DMS53 treated with DMSO at 0.1 percent for 48 hours (cell line): Measurements from ENCODE around the gene DIS3L2.
"Not testable (repeated sequence)": the region's sequence is repeated elsewhere in the genome, so short reads cannot be mapped to it uniquely, and the experiment has no call there.

ENCODE experiments used
- DNase-seq: peaks from one replicate; lab custom pipeline; 2025; ENCODE audit not compliant: unreplicated experiment; lab: John Stamatoyannopoulos, UW

Gene DIS3L2

GRCh38 chr2:232288489-232289030 lies 327.0 kb downstream of the DIS3L2 start:
- no peak for DNase-seq

DNA sequence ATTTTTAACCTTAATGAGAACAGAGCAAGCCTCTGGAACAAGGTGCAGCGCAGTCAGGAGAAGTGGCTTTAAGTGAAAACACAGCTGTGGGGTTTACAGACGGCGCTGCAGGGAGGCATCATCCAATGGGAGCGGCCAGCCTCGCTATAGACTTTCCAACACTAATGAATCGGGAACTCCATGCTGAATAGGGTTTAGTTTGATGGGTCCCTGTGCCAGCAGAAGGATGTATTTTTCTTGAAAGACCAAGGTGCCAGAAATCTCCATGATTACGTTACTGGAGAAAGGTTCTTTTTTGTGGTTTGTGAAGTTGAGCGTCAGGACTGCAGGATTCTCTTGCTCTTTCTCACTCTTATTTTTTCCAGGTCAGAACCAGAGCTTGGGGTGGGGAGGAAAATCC lies 329.2 kb downstream of the DIS3L2 start:
- no peak for DNase-seq

- DNase-seq: no peak
Observed at GRCh38 chr2:232291343-232291742, 329.8 kb downstream of the DIS3L2 start.

DNA sequence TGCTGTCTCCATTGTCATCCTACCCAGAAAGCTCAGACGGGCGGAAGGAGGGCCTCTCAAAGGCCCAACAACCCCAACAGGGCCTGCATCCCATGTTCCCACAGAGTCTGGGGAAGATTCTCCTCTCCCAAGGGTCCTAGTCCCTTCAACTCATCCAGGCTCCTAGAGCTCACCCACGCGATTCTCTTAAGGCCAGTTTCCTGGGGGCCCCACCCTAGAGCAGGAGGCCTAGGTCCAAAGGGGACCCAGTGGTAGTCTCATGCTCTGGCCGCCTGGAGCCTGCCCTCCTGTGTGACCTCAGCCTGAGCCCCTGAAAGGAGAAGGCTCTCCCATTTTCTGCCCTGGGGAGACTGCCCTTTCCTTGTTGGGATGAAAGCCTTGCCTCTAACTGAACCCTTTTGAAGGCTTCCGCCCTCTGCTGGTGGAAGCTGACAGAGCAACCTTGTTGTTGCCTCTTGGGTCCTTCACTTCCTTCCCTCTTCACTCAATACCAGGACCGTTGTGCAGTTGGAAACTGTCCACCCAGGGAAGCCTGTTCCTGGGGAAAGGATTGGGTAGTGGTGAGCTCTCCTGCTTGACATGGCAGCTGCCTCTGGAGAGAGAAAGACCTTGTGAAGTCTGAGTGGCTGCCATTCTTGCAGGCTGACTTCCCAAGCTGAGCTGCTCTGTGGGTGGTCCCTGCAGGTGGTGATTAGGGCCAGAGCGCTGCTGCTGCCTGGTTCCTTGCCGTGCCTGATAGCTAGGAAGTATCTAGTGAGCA lies 331.1 kb downstream of the DIS3L2 start:
- DNase-seq: peak; percentile 2

DNA sequence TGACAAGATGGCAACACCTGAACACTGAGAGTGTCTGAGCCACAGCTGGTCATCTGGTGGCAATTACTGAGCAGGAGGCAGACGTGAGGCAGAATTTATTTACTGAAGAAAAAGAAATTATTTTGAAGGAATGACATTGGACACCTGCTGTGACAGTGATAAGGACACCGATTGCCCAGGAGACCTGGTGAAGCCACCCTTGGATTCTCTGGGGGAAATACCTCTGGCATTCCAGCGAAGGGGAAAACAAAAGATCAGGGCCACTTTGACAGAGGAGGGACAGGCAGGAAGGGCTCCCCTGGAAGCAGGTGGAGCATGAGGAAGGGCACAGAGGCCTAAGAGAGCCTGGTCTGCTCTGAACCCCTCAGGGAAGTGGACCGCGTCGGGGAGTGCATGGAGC lies 331.7 kb downstream of the DIS3L2 start:
- no peak for DNase-seq

DNA sequence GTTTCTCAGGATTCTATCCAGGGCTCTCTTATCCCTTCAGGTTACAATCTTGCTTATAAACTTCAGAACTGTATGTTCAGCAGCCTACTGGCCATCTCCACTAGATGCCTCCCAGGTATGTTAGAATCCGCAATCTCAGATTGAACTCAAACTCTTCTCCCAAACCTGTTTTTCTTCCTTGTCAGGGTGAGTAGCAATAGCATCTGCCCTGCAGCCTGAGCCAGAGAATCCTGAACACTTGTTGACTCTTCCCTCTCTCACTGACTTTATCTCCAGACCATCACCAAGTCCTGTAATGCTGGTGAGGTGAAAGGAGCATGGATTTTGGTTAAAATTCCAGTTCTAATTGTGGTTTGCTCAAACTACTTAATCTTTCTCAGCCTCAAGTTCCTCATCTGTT lies 334.5 kb downstream of the DIS3L2 start:
- DNase-seq: no peak

DNA sequence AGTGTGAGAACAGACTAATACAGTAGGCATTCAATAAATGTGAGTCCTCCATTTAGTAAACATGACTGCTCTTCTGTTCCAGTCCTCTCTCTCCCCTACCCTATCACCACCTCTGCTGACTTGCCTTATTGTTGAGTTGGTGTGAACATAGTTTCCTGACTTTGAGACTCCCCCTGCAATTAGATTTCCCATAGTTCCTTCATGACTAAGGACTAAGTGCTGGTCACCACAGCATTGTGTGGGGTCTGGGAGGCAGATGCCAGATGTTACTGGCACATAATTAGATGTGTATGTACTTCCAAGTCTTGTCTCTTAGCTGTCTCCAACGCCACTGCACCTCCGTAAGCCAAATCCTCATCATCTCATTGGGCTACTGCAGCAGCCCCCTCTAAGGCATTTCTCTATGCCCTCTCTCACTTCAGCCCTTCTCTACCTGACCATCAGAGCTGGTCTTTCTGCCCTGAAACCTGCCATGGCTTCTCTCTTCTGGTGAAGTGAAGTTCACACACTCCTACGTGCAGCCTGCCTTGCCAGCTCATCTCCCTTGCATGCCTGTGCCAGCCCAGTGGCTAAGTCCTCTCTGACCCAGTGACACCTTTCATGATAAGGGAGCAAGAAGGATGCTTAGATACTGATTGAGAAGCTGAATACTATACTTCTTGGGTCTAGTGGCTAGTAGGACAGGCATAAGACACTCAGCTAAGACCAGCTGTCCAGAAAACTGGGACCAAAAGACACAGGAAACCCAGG lies 335.4 kb downstream of the DIS3L2 start:
- no peak for DNase-seq

DNA sequence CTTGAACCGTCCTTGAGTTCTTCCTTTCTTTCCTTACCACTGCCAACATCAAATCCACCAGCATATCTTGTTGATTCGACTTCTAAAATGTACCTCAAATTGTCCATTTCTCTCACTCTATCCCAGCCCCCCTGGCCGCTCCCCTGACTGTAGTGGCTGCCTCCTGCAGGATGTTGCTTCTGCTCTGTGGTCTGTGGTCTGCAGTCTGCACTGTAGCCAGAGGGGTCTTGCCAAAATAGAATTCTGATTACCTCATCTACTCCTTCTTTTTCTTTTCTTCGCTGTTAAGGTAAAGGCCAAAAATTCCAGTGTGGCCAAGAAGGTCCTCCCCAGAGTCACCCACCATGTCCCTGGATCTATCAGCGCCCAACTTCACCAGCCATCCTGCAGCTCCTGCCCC lies 337.6 kb downstream of the DIS3L2 start:
- no peak for DNase-seq

DNA sequence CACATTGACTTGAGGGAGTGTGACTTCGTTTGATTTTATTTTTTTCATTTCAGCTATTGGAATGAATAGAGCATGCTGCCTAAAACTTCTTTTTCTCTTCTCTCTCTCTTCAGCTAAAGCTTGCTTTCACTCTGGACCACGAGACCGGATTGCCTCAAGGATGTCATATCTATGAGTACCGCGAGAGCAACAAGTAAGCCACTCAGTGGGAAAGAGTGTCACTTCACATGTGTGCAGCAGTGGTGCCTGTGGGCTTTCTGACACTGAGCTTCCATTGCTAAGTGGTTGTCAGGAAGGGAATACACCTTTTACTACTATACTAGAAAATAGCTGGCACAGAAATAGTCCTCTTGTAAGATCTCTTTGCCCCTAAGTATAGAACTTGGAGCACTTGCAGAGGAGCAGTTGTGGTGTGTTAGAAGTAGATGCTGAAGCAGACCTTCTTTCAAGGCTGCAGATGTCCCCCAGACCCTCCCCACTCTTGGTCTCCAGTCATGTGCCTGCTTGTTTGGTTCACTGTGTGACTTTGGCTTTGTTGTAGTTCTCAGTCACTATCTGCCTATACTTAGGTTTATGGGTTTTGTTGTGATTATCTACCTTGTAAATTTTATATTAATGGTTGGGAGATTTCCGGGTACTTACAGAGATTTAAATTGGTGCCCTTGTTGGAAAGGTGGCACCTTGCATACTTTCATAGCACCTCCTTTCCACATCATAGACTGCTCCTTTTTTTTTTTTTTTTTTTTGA lies 338.6 kb downstream of the DIS3L2 start:
- DNase-seq: no peak

- DNase-seq: peak; percentile 86
Observed at GRCh38 chr2:232300894-232301387, 339.4 kb downstream of the DIS3L2 start.

GRCh38 chr2:232304236-232304635 lies 342.7 kb downstream of the DIS3L2 start:
- no peak for DNase-seq

DNA sequence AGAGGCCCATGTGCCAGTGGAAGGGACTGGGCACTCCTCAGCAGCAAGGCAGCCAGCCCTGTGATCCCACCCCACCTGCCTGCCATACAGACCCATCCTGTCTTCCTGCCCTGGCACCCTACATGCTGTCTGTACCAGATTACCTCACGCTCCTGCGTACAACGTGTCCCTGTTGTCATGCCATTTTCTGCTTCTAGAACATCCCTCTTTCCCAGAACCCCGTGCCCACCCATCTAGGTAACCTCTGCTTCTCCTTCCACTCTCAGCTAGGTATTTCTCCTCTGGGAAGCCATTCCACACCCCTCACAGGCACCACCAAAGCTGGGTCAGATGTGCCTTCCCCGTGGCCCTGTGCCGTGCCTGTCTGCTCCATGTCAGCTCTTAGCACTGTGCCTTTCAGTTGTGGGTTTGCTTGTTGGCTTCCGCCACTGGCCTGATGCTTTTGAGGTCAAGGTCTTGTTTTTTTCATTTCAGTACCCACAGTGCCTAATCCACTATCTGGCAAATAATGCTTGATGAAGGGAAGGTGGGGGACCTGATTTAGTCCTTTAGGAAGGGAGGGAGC lies 345.3 kb downstream of the DIS3L2 start:
- no peak for DNase-seq

DNA sequence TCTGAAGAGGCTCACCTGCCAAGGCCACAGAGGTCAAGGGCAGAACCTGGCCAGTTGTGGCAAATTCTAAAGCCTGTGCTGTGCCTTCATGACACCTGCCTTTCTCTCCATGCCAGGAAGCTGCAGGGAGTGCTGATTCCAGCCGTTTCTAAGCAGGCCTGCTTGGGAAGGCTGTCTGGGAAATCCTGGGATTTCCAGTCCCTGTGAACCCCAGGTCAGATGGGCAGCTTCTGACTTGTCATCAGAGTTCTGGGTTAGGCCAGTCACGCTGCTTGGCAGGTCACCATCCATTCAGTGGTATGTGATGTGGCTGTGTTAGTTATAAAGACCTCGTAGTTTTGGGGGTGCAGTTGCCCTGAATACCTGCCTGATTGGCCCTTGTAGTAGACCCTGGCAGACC lies 346.3 kb downstream of the DIS3L2 start:
- DNase-seq: no peak

GRCh38 chr2:232308986-232309385 lies 347.5 kb downstream of the DIS3L2 start:
- DNase-seq: no peak

- no peak for DNase-seq
Observed at GRCh38 chr2:232309592-232309991, 348.1 kb downstream of the DIS3L2 start.

DNA sequence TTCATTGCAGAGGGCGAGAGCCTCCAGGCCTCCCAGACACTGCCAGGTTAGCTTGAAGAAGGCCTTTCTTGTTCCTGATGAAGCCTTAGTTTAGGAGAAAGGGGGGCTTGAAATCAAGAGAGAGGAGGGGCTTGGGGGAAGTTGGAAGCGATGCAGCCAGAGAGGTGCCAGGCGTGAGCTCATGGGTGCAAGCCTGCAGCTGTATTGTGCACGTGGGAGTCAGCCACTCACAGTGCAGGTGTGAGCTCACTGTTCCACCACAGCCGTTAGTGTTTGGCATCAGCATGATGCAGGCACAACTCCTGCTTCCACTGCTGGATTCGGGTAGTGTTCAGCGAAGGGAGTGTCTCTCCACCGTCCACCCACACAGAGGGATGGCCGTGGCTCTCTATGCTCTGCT lies 348.6 kb downstream of the DIS3L2 start:
- no peak for DNase-seq

DNA sequence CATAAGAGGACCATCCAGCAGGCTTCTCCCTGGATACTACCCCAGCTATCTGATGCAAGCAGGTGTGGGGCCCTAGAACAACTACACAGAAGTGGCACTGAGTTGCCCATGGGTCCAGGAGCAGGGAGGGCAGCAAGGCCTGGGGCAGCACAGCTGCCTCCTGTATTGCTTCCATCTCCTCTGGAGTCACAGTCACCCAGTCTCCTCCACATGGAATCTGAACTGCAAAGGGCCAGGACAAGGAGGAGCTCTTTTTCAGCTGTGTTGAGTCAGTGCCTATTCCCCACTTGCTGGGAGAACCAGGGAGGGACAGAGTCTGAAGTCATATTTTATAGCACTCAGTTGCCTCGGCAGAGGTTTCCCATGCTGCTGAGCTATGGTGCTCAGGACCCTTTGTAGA lies 349.2 kb downstream of the DIS3L2 start:
- DNase-seq: no peak

DNA sequence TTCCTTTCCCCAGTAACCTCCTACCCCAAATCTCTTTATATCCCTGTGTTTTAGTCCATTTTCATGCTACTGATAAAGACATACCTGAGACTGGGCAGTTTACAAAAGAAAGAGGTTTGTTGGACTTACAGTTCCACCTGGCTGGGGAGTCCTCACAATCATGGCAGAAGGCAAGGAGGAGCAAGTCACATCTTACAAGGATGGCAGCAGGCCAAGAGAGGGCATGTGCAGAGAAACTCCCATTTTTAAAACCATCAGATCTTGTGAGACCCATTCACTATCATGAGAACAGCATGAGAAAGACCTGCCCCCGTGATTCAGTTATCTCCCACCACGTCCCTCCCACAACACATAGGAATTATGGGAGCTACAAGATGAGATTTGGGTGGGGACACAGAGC lies 352.1 kb downstream of the DIS3L2 start:
- not testable (repeated sequence) for DNase-seq

GRCh38 chr2:232315049-232315922 lies 353.8 kb downstream of the DIS3L2 start:
- DNase-seq: no peak

DNA sequence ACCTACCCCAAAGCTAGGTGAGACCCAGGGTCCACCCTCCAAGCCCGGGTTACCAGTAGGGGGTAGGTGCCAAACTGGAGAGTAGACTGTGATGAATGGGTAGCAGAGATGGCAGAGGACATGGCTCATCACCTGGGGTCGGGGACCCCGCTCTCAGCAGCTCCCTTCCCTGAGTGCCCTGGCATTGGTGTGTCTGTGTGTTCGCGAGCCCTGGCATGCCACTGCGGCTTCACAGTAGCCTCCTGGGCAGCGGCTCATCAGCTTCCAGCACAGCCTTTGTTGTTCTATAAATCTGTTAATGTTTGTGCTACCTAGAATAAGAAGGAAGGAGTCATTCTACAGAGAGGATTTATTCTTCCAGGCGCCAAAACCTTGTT lies 354.4 kb downstream of the DIS3L2 start:
- DNase-seq: no peak
